Stomach (tissue), 9 donors: ENCODE data around the gene SPINT2. TPM values are rescaled to one million over a fixed set of nuclear protein-coding genes. Genes with fewer than 3 reads are reported as not detected.
A peak's percentile ranks its signal among the peaks of the same experiment; 100 is the strongest.

Source experiments
- DNase-seq, 2 donors: peaks; one replicate each; pipeline versions ENCODE4 v3.0.0 to v3.0.0-alpha.2; 2013 to 2019
- H3K27ac ChIP-seq, 5 donors: fragments of 200-600 bp in 4 of 5; sonication (generic) in 4 of 5; one replicate each; pipeline ENCODE4 v1.5.1; 2013 to 2019; ENCODE audit warnings: mild to moderate bottlenecking in 1 of 5, moderate library complexity in 1 of 5
- H3K27me3 ChIP-seq, 3 donors: fragments of 200-600 bp; sonication (generic); one replicate each; pipeline ENCODE4 v1.5.1; 2017 to 2019; ENCODE audit warnings: mixed run types in 1 of 3
- H3K36me3 ChIP-seq, 4 donors: fragments of 200-600 bp; sonication (generic); 1 replicate in 3 of 4; 2 replicates in 1 of 4; pipeline ENCODE4 v1.5.1; 2016 to 2019
- H3K4me1 ChIP-seq, 4 donors: fragments of 200-600 bp; sonication (generic); one replicate each; pipeline ENCODE4 v1.5.1; 2016 to 2019
- H3K4me3 ChIP-seq, 4 donors: fragments of 200-600 bp; sonication (generic) in 3 of 4; one replicate each; pipeline ENCODE4 v1.5.1; 2016 to 2019; ENCODE audit warnings: mild to moderate bottlenecking in 1 of 4
- H3K9me3 ChIP-seq, 4 donors: fragments of 200-600 bp; sonication (generic); one replicate each; pipeline ENCODE4 v1.5.1; 2016 to 2019
- EP300 ChIP-seq: sonication (generic); formaldehyde crosslinking; IDR thresholded peaks from one replicate; pipeline ENCODE4 v1.6.1; 2017; ENCODE audit warnings: antibody characterized with exemption
- POLR2A ChIP-seq, 4 donors: fragments of 450-650 bp; IDR thresholded peaks; one replicate each; pipeline ENCODE4 v1.6.1; 2016; ENCODE audit warnings: antibody characterized with exemption in 4 of 4, control low read depth in 2 of 4, mild to moderate bottlenecking in 1 of 4, moderate library complexity in 1 of 4
- POLR2AphosphoS5 ChIP-seq, 3 donors: sonication (generic); formaldehyde crosslinking; IDR thresholded peaks; one replicate each; pipeline ENCODE4 v1.6.1; 2016; ENCODE audit warnings: antibody characterized with exemption in 3 of 3
- WGBS, 5 donors: extraction: QIAGEN DNeasy Blood & Tissue Kit in 3 of 5; methylation state at CpG; one replicate each; pipeline versions ENCODE4 v1.1.5 to v1.1.7; 2013 to 2018; 5-methylcytosine and 5-hydroxymethylcytosine counted together
- intact Hi-C: fragments of 100-400 bp; cut with DNase I; formaldehyde crosslinking; loops from one replicate; pipeline ENCODE4 v1.15.1; 2023; ENCODE audit warnings: low total_unique reads
- polyA plus RNA-seq, 3 donors: library from polyadenylated mRNA; stranded (reverse); fragments of 200-250 nt; gene quantifications; one replicate each; pipeline ENCODE4 v1.2.3, GENCODE V29; 2013
- total RNA-seq, 5 donors: library from RNA; depleted of rRNA; stranded (reverse); fragments of >200 nt; gene quantifications; one replicate each; pipeline versions ENCODE4 v1.1.0 to v1.2.3, GENCODE V29; 2014 to 2016
- TF ChIP-seq, protein P1 (sequence below), 7 experiments: fragments of 450-650 bp in 4 of 7; fragments of 200-600 bp in 3 of 7; sonication (generic) in 3 of 7; IDR thresholded peaks; one replicate each; pipeline ENCODE4 v1.5.1; 2016 to 2019; ENCODE audit warnings: antibody characterized with exemption in 7 of 7, control low read depth in 2 of 7, mild to moderate bottlenecking in 1 of 7
- donor health status: healthy with polysubstance abuse.
- donor health status: Bipolar disorder and iron deficiency.
- donor health status: healthy.

SPINT2 gene
- total and polyA plus RNA-seq, 8 donors: 29.8 to 1,508 (median 220) TPM

GRCh38 chr19:38331728-38332127 is 67.4 kb downstream of the SPINT2 start:
- intact Hi-C loops: loop anchor here (5.0 kb wide), 1 partner anchor 84 kb away; no protein-coding TSS in a partner anchor
- no peak for DNase-seq
- no peak for TF ChIP-seq POLR2A (IDR thresholded peaks at IDR 0.05)
- no peak for TF ChIP-seq EP300
- TF ChIP-seq, protein P1, sequence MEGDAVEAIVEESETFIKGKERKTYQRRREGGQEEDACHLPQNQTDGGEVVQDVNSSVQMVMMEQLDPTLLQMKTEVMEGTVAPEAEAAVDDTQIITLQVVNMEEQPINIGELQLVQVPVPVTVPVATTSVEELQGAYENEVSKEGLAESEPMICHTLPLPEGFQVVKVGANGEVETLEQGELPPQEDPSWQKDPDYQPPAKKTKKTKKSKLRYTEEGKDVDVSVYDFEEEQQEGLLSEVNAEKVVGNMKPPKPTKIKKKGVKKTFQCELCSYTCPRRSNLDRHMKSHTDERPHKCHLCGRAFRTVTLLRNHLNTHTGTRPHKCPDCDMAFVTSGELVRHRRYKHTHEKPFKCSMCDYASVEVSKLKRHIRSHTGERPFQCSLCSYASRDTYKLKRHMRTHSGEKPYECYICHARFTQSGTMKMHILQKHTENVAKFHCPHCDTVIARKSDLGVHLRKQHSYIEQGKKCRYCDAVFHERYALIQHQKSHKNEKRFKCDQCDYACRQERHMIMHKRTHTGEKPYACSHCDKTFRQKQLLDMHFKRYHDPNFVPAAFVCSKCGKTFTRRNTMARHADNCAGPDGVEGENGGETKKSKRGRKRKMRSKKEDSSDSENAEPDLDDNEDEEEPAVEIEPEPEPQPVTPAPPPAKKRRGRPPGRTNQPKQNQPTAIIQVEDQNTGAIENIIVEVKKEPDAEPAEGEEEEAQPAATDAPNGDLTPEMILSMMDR (IDR thresholded peaks at IDR 0.05): no peak
- no peak for TF ChIP-seq POLR2AphosphoS5 (IDR thresholded peaks at IDR 0.05)
- Histone ChIP-seq H3K9me3 (no peaks in the 10 kb centered on the region), H3K4me1 (peaks cover 0 to 6% (median 2%) of the 10 kb centered on the region in 4 donors), H3K4me3 (no peak overlapping the region), H3K36me3 (peaks cover 11 to 24% (median 18%) of the 10 kb centered on the region in 4 donors), H3K27me3 (no peaks in the 10 kb centered on the region), H3K27ac (no peak overlapping the region)
- 72 to 87% (median 83%) methylated on average over 1 of the region's 1 CpG for WGBS, 5 donors

GRCh38 chr19:38333245-38333644 is 68.9 kb downstream of the SPINT2 start:
- Histone ChIP-seq H3K4me3 (no peak overlapping the region), H3K27me3 (no peaks in the 10 kb centered on the region), H3K36me3 (peaks cover 0 to 14% (median 3%) of the 10 kb centered on the region in 4 donors), H3K4me1 (peaks cover 7 to 19% (median 14%) of the 10 kb centered on the region in 4 donors), H3K27ac (no peak overlapping the region), H3K9me3 (no peaks in the 10 kb centered on the region)
- WGBS, 5 donors: 86 to 94% (median 90%) methylated on average over 9 of the region's 9 CpGs
- no peak for TF ChIP-seq EP300
- TF ChIP-seq POLR2A (IDR thresholded peaks at IDR 0.05): no peak
- TF ChIP-seq, protein P1 (IDR thresholded peaks at IDR 0.05): no peak
- TF ChIP-seq POLR2AphosphoS5 (IDR thresholded peaks at IDR 0.05): no peak
- intact Hi-C loops: loop anchor here (5.0 kb wide), 1 partner anchor 86 kb away; no protein-coding TSS in a partner anchor
- no peak for DNase-seq

GRCh38 chr19:38335949-38336637 is 71.7 kb downstream of the SPINT2 start:
- peak overlapping the region; percentile 91 to 98 (median 97) for H3K27ac ChIP-seq
- H3K4me1 ChIP-seq: peaks cover 7 to 27% (median 17%) of the 10 kb centered on the region in 4 donors
- no peaks in the 10 kb centered on the region for H3K9me3 ChIP-seq
- peak; percentile 66 to 90 (median 73) for TF ChIP-seq POLR2AphosphoS5 (IDR thresholded peaks at IDR 0.05)
- TF ChIP-seq, protein P1 (IDR thresholded peaks at IDR 0.05): no peak
- WGBS, 5 donors: 0 to 1% (median 1%) methylated on average over 46 to 52 of the region's 52 CpGs
- peak; percentile 97 to 98 for DNase-seq
- peak overlapping the region; percentile 61 to 79 (median 69) for H3K4me3 ChIP-seq
- H3K27me3 ChIP-seq: no peaks in the 10 kb centered on the region
- peaks cover 0 to 21% (median 0%) of the 10 kb centered on the region in 4 donors for H3K36me3 ChIP-seq
- intact Hi-C loops: no loop called here

- intact Hi-C loops: no loop called here
- Histone ChIP-seq H3K9me3 (no peaks in the 10 kb centered on the region), H3K4me3 (peak overlapping the region; percentile 61 to 79 (median 69)), H3K36me3 (peaks cover 0 to 24% (median 0%) of the 10 kb centered on the region in 4 donors), H3K27ac (peak overlapping the region; percentile 91 to 98 (median 97)), H3K27me3 (no peaks in the 10 kb centered on the region), H3K4me1 (peaks cover 7 to 27% (median 17%) of the 10 kb centered on the region in 4 donors)
- TF ChIP-seq POLR2AphosphoS5 (IDR thresholded peaks at IDR 0.05) (peak in 1 of 3 donors; percentile 10), POLR2A (IDR thresholded peaks at IDR 0.05) (no peak)
- DNase-seq: peak; percentile 98
- 1 to 6% (median 3%) methylated on average over 41 of the region's 41 CpGs for WGBS, 5 donors
Observed at GRCh38 chr19:38336638-38337359, 72.4 kb downstream of the SPINT2 start.
